Endothelial cell of umbilical vein (primary cell): ENCODE data around the gene LTBP2. TPM values are rescaled to one million over a fixed set of nuclear protein-coding genes. Genes with fewer than 3 reads are reported as not detected.

Experiments
- BruUV-seq: library from RNA; stranded (reverse); fragments of 400-500 nt; replicated peaks from 2 replicates; lab custom pipeline; 2021; lab: Mats Ljungman, UMichigan
- CTCF ChIA-PET: fragments of 300-600, 350-600 bp; sonication (Branson Sonifier 250); formaldehyde crosslinking; loops from one replicate; lab custom pipeline; 2021; ENCODE audit warnings: antibody characterized with exemption, inconsistent platforms; lab: Charles Lee
- POLR2A ChIA-PET: fragments of 300-600, 350-600 bp; sonication (Branson Sonifier 250); formaldehyde crosslinking; loops from one replicate; lab custom pipeline; 2021; ENCODE audit warnings: antibody characterized with exemption, inconsistent platforms; lab: Charles Lee
- DNase-seq: peaks from one replicate; pipeline ENCODE4 v3.0.0-alpha.2; 2011; ENCODE audit warnings: low read depth, low spot score
- FAIRE-seq: peaks from 2 replicates; lab custom pipeline; 2011; peaks lifted over from hg19 to GRCh38; lab: Jason Lieb, UNC
- H2AFZ ChIP-seq: 2 replicates; pipeline ENCODE4 v1.6.0; 2012; ENCODE audit warnings: low read depth, low read length, control low read depth, inconsistent platforms
- H3K27ac ChIP-seq: 2 replicates; pipeline ENCODE4 v1.5.1; 2011; ENCODE audit warnings: low read depth, mild to moderate bottlenecking, control low read depth, low read length, moderate library complexity; ENCODE audit not compliant: insufficient read depth
- H3K27me3 ChIP-seq, 2 experiments: 2 replicates each; pipeline versions ENCODE4 v1.6.0 to v1.6.1; 2011; ENCODE audit warnings: low read length in 2 of 2, mixed read lengths in 1 of 2; ENCODE audit not compliant: control insufficient read depth in 2 of 2, insufficient read depth in 2 of 2
- H3K36me3 ChIP-seq, 2 experiments: 2 replicates in 1 of 2; 3 replicates in 1 of 2; pipeline ENCODE4 v1.5.1; 2011; ENCODE audit warnings: low read length in 2 of 2, mild to moderate bottlenecking in 1 of 2, moderate library complexity in 1 of 2; ENCODE audit not compliant: control insufficient read depth in 2 of 2, insufficient read depth in 2 of 2; ENCODE audit errors: extremely low read depth in 1 of 2
- H3K4me1 ChIP-seq: 3 replicates; pipeline ENCODE4 v1.5.1; 2011; ENCODE audit warnings: mild to moderate bottlenecking, low read length; ENCODE audit not compliant: control insufficient read depth, insufficient read depth; ENCODE audit errors: extremely low read depth
- H3K4me2 ChIP-seq: 2 replicates; pipeline ENCODE4 v1.6.1; 2011; ENCODE audit warnings: low read length, control low read depth, mixed read lengths; ENCODE audit not compliant: insufficient read depth
- H3K4me3 ChIP-seq, 3 experiments: fragments of 200-600 bp in 1 of 3; sonication (generic), shearing (Covaris generic) in 1 of 3; replicated peaks in 1 of 3; 2 replicates each; pipeline ENCODE4 v1.5.1; 2011 to 2016; ENCODE audit warnings: control low read depth in 3 of 3, low read length in 3 of 3, mild to moderate bottlenecking in 2 of 3, inconsistent platforms in 1 of 3, low read depth in 1 of 3, moderate library complexity in 1 of 3; ENCODE audit not compliant: insufficient read depth in 1 of 3
- H3K79me2 ChIP-seq: 2 replicates; pipeline ENCODE4 v1.6.0; 2012; ENCODE audit warnings: low read length, inconsistent platforms; ENCODE audit not compliant: control insufficient read depth, insufficient read depth
- H3K9ac ChIP-seq: replicated peaks from 2 replicates; pipeline ENCODE3; 2011; ENCODE audit warnings: low read length, control low read depth; ENCODE audit not compliant: insufficient read depth; ENCODE audit errors: extremely low read depth
- H3K9me1 ChIP-seq: replicated peaks from 3 replicates; pipeline ENCODE4 v1.6.0; 2011; ENCODE audit warnings: mild to moderate bottlenecking, low read length; ENCODE audit not compliant: control insufficient read depth, insufficient read depth; ENCODE audit errors: extremely low read depth
- H3K9me3 ChIP-seq: replicated peaks from 2 replicates; pipeline ENCODE4 v1.5.1; 2012; ENCODE audit warnings: low read length, inconsistent platforms; ENCODE audit not compliant: control insufficient read depth, insufficient read depth
- H4K20me1 ChIP-seq: replicated peaks from 2 replicates; pipeline ENCODE3; 2011; ENCODE audit warnings: mild to moderate bottlenecking, low read length; ENCODE audit not compliant: control insufficient read depth, insufficient read depth; ENCODE audit errors: extremely low read depth
- JUN ChIP-seq: IDR thresholded peaks from 2 replicates; pipeline ENCODE4 v1.6.1; 2011; ENCODE audit warnings: borderline replicate concordance, low read depth; ENCODE audit not compliant: insufficient read length, insufficient read depth
- MAX ChIP-seq: IDR thresholded peaks from 2 replicates; pipeline ENCODE4 v1.6.1; 2011; ENCODE audit not compliant: insufficient read depth, insufficient read length
- POLR2A ChIP-seq: IDR thresholded peaks from 2 replicates; pipeline ENCODE4 v1.6.1; 2012; ENCODE audit warnings: low read depth, mild to moderate bottlenecking, control low read depth, low read length
- POLR2AphosphoS5 ChIP-seq: IDR thresholded peaks from 2 replicates; pipeline ENCODE4 v1.6.1; 2012; ENCODE audit warnings: low read depth, mild to moderate bottlenecking, control low read depth, low read length, moderate library complexity; ENCODE audit not compliant: insufficient read depth
- dilution Hi-C: fragments of 300-500 bp; cut with MboI; formaldehyde crosslinking; loops from one replicate; pipeline ENCODE4 v1.15.0; 2019; ENCODE audit warnings: low sequenced_read_pairs; ENCODE audit not compliant: extremely low pct_ligation_motif_present
- intact Hi-C: fragments of 100-400 bp; cut with micrococcal nuclease; formaldehyde crosslinking; loops from one replicate; pipeline ENCODE4 v1.10.0; 2022
- polyA plus RNA-seq, 4 experiments: library from polyadenylated mRNA; depleted of rRNA in 3 of 4; stranded (reverse) in 3 of 4; unstranded in 1 of 4; fragments of >200 nt; gene quantifications; 2 replicates each; pipeline versions ENCODE4 v1.2.1 to v1.2.3, GENCODE V29; 2011 to 2012; ENCODE audit warnings: missing spikeins in 1 of 4
- total RNA-seq: library from RNA; stranded (reverse); gene quantifications from 2 replicates; pipeline ENCODE4 v1.2.3, GENCODE V29; 2021
- TF ChIP-seq, protein P1 (sequence below), 2 donors: IDR thresholded peaks; 1 replicate in 1 of 2; 2 replicates in 1 of 2; pipeline ENCODE4 v1.5.1; 2011; ENCODE audit warnings: low read length in 2 of 2, mild to moderate bottlenecking in 2 of 2, moderate library complexity in 2 of 2, control low read depth in 1 of 2, inconsistent platforms in 1 of 2, low read depth in 1 of 2; ENCODE audit not compliant: insufficient read depth in 1 of 2; ENCODE audit errors: extremely low read depth in 1 of 2

LTBP2 gene
- total and polyA plus RNA-seq, 2 donors (not counting 3 experiments of a cell fraction or from before 2014, with no cell fraction given) = 209 to 268 TPM

DNA sequence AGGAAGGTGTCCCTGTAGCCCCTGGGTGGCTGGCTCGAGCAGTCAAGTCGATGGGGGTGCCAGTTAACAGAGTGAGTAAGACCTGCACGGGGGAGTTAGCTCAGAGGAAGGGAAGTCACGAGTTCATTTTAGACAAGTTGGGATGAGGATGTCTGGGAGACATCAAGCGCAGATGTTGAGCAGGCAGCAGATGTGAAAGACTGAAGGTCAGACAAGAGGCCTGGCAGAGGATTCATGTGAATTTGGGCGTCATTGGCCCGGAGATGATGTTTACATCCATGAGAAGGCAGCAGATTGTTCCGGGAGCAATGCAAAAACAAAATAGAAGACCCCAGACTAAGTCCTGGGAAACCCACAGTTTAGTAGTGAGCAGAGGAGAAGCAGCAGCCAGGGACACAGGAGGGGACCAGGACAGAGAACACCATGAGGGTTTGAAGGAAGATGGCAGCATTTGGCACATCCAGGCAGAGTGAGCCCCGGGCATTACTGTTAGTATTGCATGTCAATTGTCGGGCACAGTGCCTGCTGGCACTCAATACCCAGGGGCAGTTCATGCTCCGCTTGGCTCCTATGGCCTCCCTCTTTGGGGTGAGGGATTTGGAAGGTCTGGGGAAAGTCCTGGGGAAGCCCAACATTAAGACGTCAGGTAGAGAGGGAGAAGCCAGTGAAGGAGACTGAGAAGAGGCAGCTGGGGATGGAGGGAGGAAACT lies 15.1 kb downstream of the LTBP2 start:
- intact Hi-C loops (no loop called here), dilution Hi-C loops (no loop called here)
- peaks cover 99% of the 10 kb centered on the region for H3K79me2 ChIP-seq
- TF ChIP-seq POLR2AphosphoS5 (no peak), MAX (no peak), POLR2A (no peak), JUN (no peak)
- DNase-seq = no peak
- BruUV-seq = no TSS peak
- POLR2A ChIA-PET = no interaction called here
- no peak overlapping the region for H3K27ac ChIP-seq
- no peaks in the 10 kb centered on the region for H4K20me1 ChIP-seq
- H3K4me3 ChIP-seq = no peak overlapping the region
- no peaks in the 10 kb centered on the region for H3K27me3 ChIP-seq
- CTCF ChIA-PET = interaction anchor here (1.6 kb wide), 1 partner anchor 12 kb away, joined by 9 read pairs; no protein-coding TSS in a partner anchor
- H2AFZ ChIP-seq = no peak overlapping the region
- H3K9me1 ChIP-seq = no peaks in the 10 kb centered on the region
- H3K9ac ChIP-seq = no peak overlapping the region
- H3K4me1 ChIP-seq = peaks cover 29% of the 10 kb centered on the region
- peaks cover 12 to 19% of the 10 kb centered on the region in 2 experiments for H3K36me3 ChIP-seq
- no peak for FAIRE-seq
- no peak overlapping the region for H3K4me2 ChIP-seq
- no peaks in the 10 kb centered on the region for H3K9me3 ChIP-seq

GRCh38 chr14:74595006-74595735 lies 16.9 kb downstream of the LTBP2 start:
- H3K9me1 ChIP-seq = no peaks in the 10 kb centered on the region
- intact Hi-C loops = loop anchor here (1.0 kb wide), 1 partner anchor 23 kb away; no protein-coding TSS in a partner anchor
- peaks cover 29% of the 10 kb centered on the region for H3K4me1 ChIP-seq
- DNase-seq (peak; percentile 77), FAIRE-seq (peak; percentile 90)
- no peaks in the 10 kb centered on the region for H3K27me3 ChIP-seq
- peaks cover 8 to 11% of the 10 kb centered on the region in 2 experiments for H3K36me3 ChIP-seq
- H3K4me3 ChIP-seq = no peak overlapping the region
- no peaks in the 10 kb centered on the region for H4K20me1 ChIP-seq
- peak overlapping the region; percentile 51 for H3K27ac ChIP-seq
- TF ChIP-seq POLR2AphosphoS5 = peak; percentile 27
- TF ChIP-seq, protein P1, sequence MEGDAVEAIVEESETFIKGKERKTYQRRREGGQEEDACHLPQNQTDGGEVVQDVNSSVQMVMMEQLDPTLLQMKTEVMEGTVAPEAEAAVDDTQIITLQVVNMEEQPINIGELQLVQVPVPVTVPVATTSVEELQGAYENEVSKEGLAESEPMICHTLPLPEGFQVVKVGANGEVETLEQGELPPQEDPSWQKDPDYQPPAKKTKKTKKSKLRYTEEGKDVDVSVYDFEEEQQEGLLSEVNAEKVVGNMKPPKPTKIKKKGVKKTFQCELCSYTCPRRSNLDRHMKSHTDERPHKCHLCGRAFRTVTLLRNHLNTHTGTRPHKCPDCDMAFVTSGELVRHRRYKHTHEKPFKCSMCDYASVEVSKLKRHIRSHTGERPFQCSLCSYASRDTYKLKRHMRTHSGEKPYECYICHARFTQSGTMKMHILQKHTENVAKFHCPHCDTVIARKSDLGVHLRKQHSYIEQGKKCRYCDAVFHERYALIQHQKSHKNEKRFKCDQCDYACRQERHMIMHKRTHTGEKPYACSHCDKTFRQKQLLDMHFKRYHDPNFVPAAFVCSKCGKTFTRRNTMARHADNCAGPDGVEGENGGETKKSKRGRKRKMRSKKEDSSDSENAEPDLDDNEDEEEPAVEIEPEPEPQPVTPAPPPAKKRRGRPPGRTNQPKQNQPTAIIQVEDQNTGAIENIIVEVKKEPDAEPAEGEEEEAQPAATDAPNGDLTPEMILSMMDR (IDR thresholded peaks at IDR 0.05; ENCODE audit: extremely low read depth in 1 of 2, insufficient read depth in 1 of 2, low read depth in 1 of 2, low read length in 2 of 2) = no peak
- dilution Hi-C loops = no loop called here
- peaks cover 99% of the 10 kb centered on the region for H3K79me2 ChIP-seq
- H3K4me2 ChIP-seq = no peak overlapping the region
- H3K9ac ChIP-seq = no peak overlapping the region
- no TSS peak for BruUV-seq
- H3K9me3 ChIP-seq = no peaks in the 10 kb centered on the region
- POLR2A ChIA-PET = interaction anchor here (0.5 kb wide), 1 partner anchor 171 kb away, joined by 4 read pairs; no protein-coding TSS in a partner anchor
- CTCF ChIA-PET = interaction anchor here (1.4 kb wide), 1 partner anchor 215 kb away, joined by 3 read pairs; no protein-coding TSS in a partner anchor
- no peak overlapping the region for H2AFZ ChIP-seq
